IgD-negative memory B cell (primary cell): ENCODE data around the gene A4GALT. TPM values are rescaled to one million over a fixed set of nuclear protein-coding genes. Genes with fewer than 3 reads are reported as not detected.
A peak's percentile ranks its signal among the peaks of the same experiment; 100 is the strongest.
"Not testable (repeated sequence)": the region's sequence is repeated elsewhere in the genome, so short reads cannot be mapped to it uniquely, and the experiment has no call there.

Experiments used
- H3K27ac Mint-ChIP-seq, 3 donors: one replicate each; pipeline ENCODE4 v1.8.0; 2020 to 2022; ENCODE audit warnings: mild to moderate bottlenecking in 3 of 3, mixed read lengths in 3 of 3, moderate library complexity in 1 of 3
- H3K27me3 Mint-ChIP-seq: one replicate; pipeline ENCODE4 v1.8.0; 2021; ENCODE audit warnings: mixed read lengths
- H3K36me3 Mint-ChIP-seq: one replicate; pipeline ENCODE4 v1.8.0; 2020; ENCODE audit warnings: mild to moderate bottlenecking, mixed read lengths
- H3K4me1 Mint-ChIP-seq, 3 donors: one replicate each; pipeline ENCODE4 v1.8.0; 2020 to 2022; ENCODE audit warnings: mixed read lengths in 3 of 3, mild to moderate bottlenecking in 1 of 3
- H3K4me3 Mint-ChIP-seq, 4 donors: one replicate each; pipeline ENCODE4 v1.8.0; 2020 to 2022; ENCODE audit warnings: mild to moderate bottlenecking in 4 of 4, mixed read lengths in 4 of 4, moderate library complexity in 3 of 4
- H3K9me3 Mint-ChIP-seq, 3 donors: one replicate each; pipeline ENCODE4 v1.8.0; 2020 to 2021; ENCODE audit warnings: mixed read lengths in 3 of 3, mild to moderate bottlenecking in 1 of 3
- polyA plus RNA-seq: library from polyadenylated mRNA; unstranded; fragments of 300-500 nt; fragmentation: Illumina TruSeq; gene quantifications from one replicate; pipeline ENCODE4 v1.2.3, GENCODE V29; 2021

The A4GALT gene
- polyA plus RNA-seq, 1 donor from 2014 or later = not detected

- no peak overlapping the region for H3K4me3 Mint-ChIP-seq
- H3K27me3 Mint-ChIP-seq = no peaks in the 10 kb centered on the region
- H3K4me1 Mint-ChIP-seq = peaks cover 5 to 7% (median 6%) of the 10 kb centered on the region in 3 donors
- no peaks in the 10 kb centered on the region for H3K9me3 Mint-ChIP-seq
- peak overlapping the region in 2 of 3 donors; percentile 19 to 76 for H3K27ac Mint-ChIP-seq
- H3K36me3 Mint-ChIP-seq = no peaks in the 10 kb centered on the region
Observed at GRCh38 chr22:42686756-42687491, 33.7 kb downstream of the A4GALT start.

GRCh38 chr22:42685941-42686653, 34.6 kb downstream of the A4GALT start:
- Mint-ChIP-seq H3K4me1 (peaks cover 4 to 5% (median 5%) of the 10 kb centered on the region in 3 donors), H3K9me3 (no peaks in the 10 kb centered on the region), H3K36me3 (no peaks in the 10 kb centered on the region), H3K27ac (peak overlapping the region in 1 of 3 donors; percentile 76), H3K4me3 (no peak overlapping the region), H3K27me3 (no peaks in the 10 kb centered on the region)

- Mint-ChIP-seq H3K9me3 (peaks cover 0 to 6% (median 0%) of the 10 kb centered on the region in 3 donors), H3K36me3 (no peaks in the 10 kb centered on the region), H3K4me1 (peaks cover 4 to 5% (median 5%) of the 10 kb centered on the region in 3 donors), H3K27ac (no peak overlapping the region), H3K27me3 (no peaks in the 10 kb centered on the region), H3K4me3 (no peak overlapping the region)
Observed at GRCh38 chr22:42684462-42685195, 36.0 kb downstream of the A4GALT start.

- Mint-ChIP-seq H3K4me3 (no peak overlapping the region), H3K4me1 (peaks cover 4 to 5% (median 5%) of the 10 kb centered on the region in 3 donors), H3K27ac (no peak overlapping the region), H3K36me3 (no peaks in the 10 kb centered on the region), H3K9me3 (peaks cover 0 to 7% (median 0%) of the 10 kb centered on the region in 3 donors), H3K27me3 (no peaks in the 10 kb centered on the region)
Observed at GRCh38 chr22:42683578-42684283, 36.9 kb downstream of the A4GALT start.

GRCh38 chr22:42682113-42682851, 38.4 kb downstream of the A4GALT start:
- H3K36me3 Mint-ChIP-seq = peaks cover 3% of the 10 kb centered on the region
- no peak overlapping the region for H3K4me3 Mint-ChIP-seq
- H3K27me3 Mint-ChIP-seq = no peaks in the 10 kb centered on the region
- H3K9me3 Mint-ChIP-seq = peaks cover 0 to 12% (median 5%) of the 10 kb centered on the region in 3 donors
- peaks cover 4 to 5% (median 5%) of the 10 kb centered on the region in 3 donors for H3K4me1 Mint-ChIP-seq
- H3K27ac Mint-ChIP-seq = no peak overlapping the region

GRCh38 chr22:42680648-42681047, 40.0 kb downstream of the A4GALT start:
- Mint-ChIP-seq H3K27ac (no peak overlapping the region), H3K36me3 (peaks cover 3% of the 10 kb centered on the region), H3K9me3 (peaks cover 0 to 12% (median 5%) of the 10 kb centered on the region in 3 donors), H3K4me1 (peaks cover 0 to 5% (median 0%) of the 10 kb centered on the region in 3 donors), H3K27me3 (no peaks in the 10 kb centered on the region), H3K4me3 (no peak overlapping the region)

- peaks cover 0 to 5% (median 0%) of the 10 kb centered on the region in 3 donors for H3K4me1 Mint-ChIP-seq
- H3K27me3 Mint-ChIP-seq = no peaks in the 10 kb centered on the region
- no peak overlapping the region for H3K27ac Mint-ChIP-seq
- H3K9me3 Mint-ChIP-seq = peaks cover 0 to 12% (median 5%) of the 10 kb centered on the region in 3 donors
- H3K36me3 Mint-ChIP-seq = peaks cover 3% of the 10 kb centered on the region
- H3K4me3 Mint-ChIP-seq = no peak overlapping the region
Observed at GRCh38 chr22:42679691-42680090, 41.0 kb downstream of the A4GALT start.

GRCh38 chr22:42678894-42679293, 41.8 kb downstream of the A4GALT start:
- no peak overlapping the region for H3K4me3 Mint-ChIP-seq
- H3K4me1 Mint-ChIP-seq = peaks cover 0 to 5% (median 2%) of the 10 kb centered on the region in 3 donors
- H3K27ac Mint-ChIP-seq = no peak overlapping the region
- H3K9me3 Mint-ChIP-seq = peaks cover 0 to 12% (median 5%) of the 10 kb centered on the region in 3 donors
- H3K36me3 Mint-ChIP-seq = peaks cover 3% of the 10 kb centered on the region
- no peaks in the 10 kb centered on the region for H3K27me3 Mint-ChIP-seq

- H3K4me1 Mint-ChIP-seq, H3K36me3 Mint-ChIP-seq, H3K27me3 Mint-ChIP-seq, H3K27ac Mint-ChIP-seq: not testable (repeated sequence)
- Mint-ChIP-seq H3K9me3 (peaks cover 0 to 12% (median 5%) of the 10 kb centered on the region in 3 donors), H3K4me3 (peak overlapping the region in 1 of 4 donors; percentile 65)
Observed at GRCh38 chr22:42677936-42678335, 42.7 kb downstream of the A4GALT start.

- Mint-ChIP-seq H3K4me1 (peaks cover 12 to 16% (median 13%) of the 10 kb centered on the region in 3 donors), H3K9me3 (peaks cover 0 to 12% (median 5%) of the 10 kb centered on the region in 3 donors), H3K4me3 (no peak overlapping the region), H3K27me3 (peaks cover 2% of the 10 kb centered on the region), H3K27ac (peak overlapping the region in 1 of 3 donors; percentile 71), H3K36me3 (peaks cover 3% of the 10 kb centered on the region)
Observed at GRCh38 chr22:42676059-42676607, 44.5 kb downstream of the A4GALT start.

GRCh38 chr22:42673898-42674401, 46.7 kb downstream of the A4GALT start:
- peaks cover 3% of the 10 kb centered on the region for H3K36me3 Mint-ChIP-seq
- no peak overlapping the region for H3K27ac Mint-ChIP-seq
- H3K27me3 Mint-ChIP-seq = peaks cover 2% of the 10 kb centered on the region
- H3K9me3 Mint-ChIP-seq = peaks cover 0 to 5% (median 5%) of the 10 kb centered on the region in 3 donors
- peaks cover 18 to 24% (median 19%) of the 10 kb centered on the region in 3 donors for H3K4me1 Mint-ChIP-seq
- H3K4me3 Mint-ChIP-seq = no peak overlapping the region

GRCh38 chr22:42673071-42673470, 47.6 kb downstream of the A4GALT start:
- not testable (repeated sequence) for H3K36me3 Mint-ChIP-seq, H3K9me3 Mint-ChIP-seq, H3K4me3 Mint-ChIP-seq, H3K27me3 Mint-ChIP-seq
- peak overlapping the region in 1 of 3 donors; percentile 59 for H3K27ac Mint-ChIP-seq
- peaks cover 18 to 26% (median 19%) of the 10 kb centered on the region in 3 donors for H3K4me1 Mint-ChIP-seq

GRCh38 chr22:42670921-42671709, 49.6 kb downstream of the A4GALT start:
- H3K27ac Mint-ChIP-seq = peak overlapping the region; percentile 14 to 89 (median 84)
- peaks cover 2% of the 10 kb centered on the region for H3K27me3 Mint-ChIP-seq
- no peaks in the 10 kb centered on the region for H3K9me3 Mint-ChIP-seq
- peaks cover 22 to 27% (median 22%) of the 10 kb centered on the region in 3 donors for H3K4me1 Mint-ChIP-seq
- H3K4me3 Mint-ChIP-seq = peak overlapping the region in 3 of 4 donors; percentile 18 to 86 (median 19)
- H3K36me3 Mint-ChIP-seq = no peaks in the 10 kb centered on the region
